ENCODE measurements around the gene XPO6.

The XPO6 gene

GRCh38 chr16:28058839-28059589 lies 152.8 kb downstream of the XPO6 start:
- no peak for DNase-seq

GRCh38 chr16:28057949-28058348 lies 153.8 kb downstream of the XPO6 start:
- no peak for DNase-seq

- DNase-seq: no peak
Observed at GRCh38 chr16:28053461-28053860, 158.3 kb downstream of the XPO6 start.

GRCh38 chr16:28052274-28053128 lies 159.3 kb downstream of the XPO6 start:
- no peak for DNase-seq

GRCh38 chr16:28051486-28051885 lies 160.3 kb downstream of the XPO6 start:
- no peak for DNase-seq
